Karpas-422 (cell line): ENCODE data around the gene CHRM1. TPM values are rescaled to one million over a fixed set of nuclear protein-coding genes. Genes with fewer than 3 reads are reported as not detected.

Source experiments
- DNase-seq: peaks from one replicate; pipeline ENCODE4 v3.0.0-alpha.2; 2015
- H2AFZ ChIP-seq: fragments of 200-600 bp; sonication (generic); 2 replicates; pipeline ENCODE4 v1.6.1; 2014; ENCODE audit warnings: antibody characterized with exemption, low read length, mixed read lengths
- H3K27ac ChIP-seq: fragments of 200-600 bp; sonication (generic); 2 replicates; pipeline ENCODE4 v1.5.1; 2014; ENCODE audit warnings: mild to moderate bottlenecking, low read length, moderate library complexity
- H3K27me3 ChIP-seq: fragments of 200-600 bp; sonication (generic); 2 replicates; pipeline ENCODE4 v1.6.1; 2014; ENCODE audit warnings: low read length, mixed read lengths
- H3K36me3 ChIP-seq: fragments of 200-600 bp; sonication (generic); 2 replicates; pipeline ENCODE4 v1.6.1; 2014; ENCODE audit warnings: low read length, mixed read lengths; ENCODE audit not compliant: insufficient read depth
- H3K4me1 ChIP-seq: fragments of 200-600 bp; sonication (generic); 2 replicates; pipeline ENCODE4 v1.6.1; 2014; ENCODE audit warnings: mild to moderate bottlenecking, low read length, mixed read lengths
- H3K4me2 ChIP-seq: fragments of 200-600 bp; sonication (generic); 2 replicates; pipeline ENCODE4 v1.6.1; 2014; ENCODE audit warnings: low read length, low read depth, mild to moderate bottlenecking; ENCODE audit not compliant: poor library complexity, severe bottlenecking
- H3K4me3 ChIP-seq: fragments of 200-600 bp; sonication (generic); 2 replicates; pipeline ENCODE4 v1.5.1; 2014; ENCODE audit warnings: mild to moderate bottlenecking, antibody characterized with exemption, low read length, mixed read lengths
- H3K79me2 ChIP-seq: fragments of 200-600 bp; sonication (generic); 2 replicates; pipeline ENCODE4 v1.6.1; 2014; ENCODE audit warnings: mild to moderate bottlenecking, low read length, mixed read lengths
- H3K9ac ChIP-seq: fragments of 200-600 bp; sonication (generic); 2 replicates; pipeline ENCODE4 v1.6.0; 2014; ENCODE audit warnings: low read length
- H3K9me2 ChIP-seq: fragments of 200-600 bp; sonication (generic), shearing (Covaris generic); replicated peaks from 2 replicates; pipeline ENCODE4 v1.6.0; 2014; ENCODE audit warnings: mild to moderate bottlenecking, low read length, moderate library complexity; ENCODE audit not compliant: insufficient read depth
- H3K9me3 ChIP-seq: fragments of 300-700, 200-600 bp; sonication (generic); 2 replicates; pipeline ENCODE4 v1.6.1; 2014; ENCODE audit warnings: low read length, mixed read lengths
- H4K20me1 ChIP-seq: fragments of 200-600 bp; sonication (generic); 2 replicates; pipeline ENCODE4 v1.6.1; 2014; ENCODE audit warnings: mild to moderate bottlenecking, antibody characterized with exemption, low read length, low read depth; ENCODE audit not compliant: insufficient read depth
- total RNA-seq: library from RNA; depleted of rRNA; stranded (reverse); fragments of >200 nt; shearing (Covaris generic); gene quantifications from 2 replicates; pipeline ENCODE4 v1.2.3, GENCODE V29; 2014; ENCODE audit warnings: low replicate concordance

CHRM1 gene
- total RNA-seq, 1 experiment from 2014 or later, result not detected

DNA sequence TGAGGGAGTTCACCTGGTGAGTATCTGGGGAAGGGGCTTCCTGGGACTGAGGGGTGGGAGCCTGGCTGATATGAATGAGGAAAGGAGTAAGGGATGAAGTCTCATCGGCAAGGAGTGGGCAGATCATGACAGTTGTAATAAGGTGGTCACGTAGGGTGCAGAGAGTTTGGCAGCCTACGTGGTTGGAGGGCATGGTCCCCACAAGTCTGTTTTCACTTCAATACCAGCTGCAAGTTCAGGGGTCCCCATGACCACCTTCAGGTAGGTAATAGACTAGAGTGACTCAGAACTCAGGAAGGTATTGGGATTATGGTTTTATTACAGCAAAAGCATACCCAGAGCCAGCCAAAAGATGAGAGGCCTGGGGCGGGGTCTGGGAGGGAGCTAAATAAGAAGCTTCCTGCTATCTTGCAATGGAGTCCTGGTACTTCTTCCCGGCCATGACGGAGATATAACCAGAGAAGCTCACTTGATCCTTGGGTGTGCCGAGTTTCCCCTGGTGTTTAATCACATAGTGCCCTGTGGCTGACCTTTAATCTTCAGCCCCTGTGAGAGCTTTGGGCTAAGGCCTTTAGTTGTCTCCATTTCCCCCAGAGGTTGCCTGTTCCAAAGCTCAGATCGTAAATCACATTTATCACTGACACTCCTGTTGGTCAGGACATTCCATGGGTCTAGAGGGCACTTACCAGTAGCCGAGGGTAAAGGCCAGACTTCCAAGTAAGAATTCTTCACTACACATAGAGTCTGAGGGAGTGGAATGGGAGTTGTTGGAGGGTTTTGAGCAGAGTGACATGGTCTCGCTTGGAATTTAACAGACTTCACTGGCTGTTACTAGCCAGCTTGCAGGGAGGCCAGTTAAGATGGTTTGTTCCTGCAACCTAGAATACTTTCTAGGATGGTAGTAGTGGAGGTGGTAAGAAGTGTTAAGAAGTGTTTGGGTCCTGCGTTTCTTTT lies 31.4 kb downstream of the CHRM1 start:
- Histone ChIP-seq H3K27me3 (no peaks in the 10 kb centered on the region), H4K20me1 (peaks cover 18% of the 10 kb centered on the region; the same call in 1 of the 2 replicates), H3K4me1 (no peaks in the 10 kb centered on the region), H3K4me3 (no peak overlapping the region), H3K79me2 (no peaks in the 10 kb centered on the region), H3K9me3 (no peaks in the 10 kb centered on the region), H3K4me2 (no peak overlapping the region), H3K9me2 (no peaks in the 10 kb centered on the region), H2AFZ (no peak overlapping the region), H3K9ac (no peak overlapping the region), H3K36me3 (peaks cover 26% of the 10 kb centered on the region), H3K27ac (no peak overlapping the region)
- DNase-seq, result peak; percentile 50

DNA sequence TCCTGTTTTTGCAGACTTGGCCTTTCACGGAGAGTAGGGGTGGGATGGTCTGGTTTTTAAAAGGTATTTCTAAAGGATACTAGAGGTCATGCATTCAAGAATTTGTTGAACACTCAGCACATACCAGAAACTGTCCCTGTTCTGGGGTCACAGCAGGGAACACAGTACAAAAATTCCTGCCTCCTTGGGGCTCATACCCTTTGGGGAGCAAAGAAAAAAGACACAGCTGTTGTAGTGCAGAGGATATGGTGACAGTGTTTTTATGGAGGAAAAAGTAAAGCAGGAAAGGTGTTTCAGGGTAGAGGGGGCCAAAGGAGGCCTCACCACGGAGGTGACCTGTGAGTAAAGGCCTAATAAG lies 32.1 kb downstream of the CHRM1 start:
- Histone ChIP-seq H3K27me3 (no peaks in the 10 kb centered on the region), H3K27ac (no peak overlapping the region), H3K4me1 (no peaks in the 10 kb centered on the region), H3K36me3 (peaks cover 30% of the 10 kb centered on the region), H4K20me1 (peaks cover 18% of the 10 kb centered on the region; the same call in 1 of the 2 replicates), H3K4me3 (no peak overlapping the region), H3K79me2 (no peaks in the 10 kb centered on the region), H3K4me2 (no peak overlapping the region), H3K9ac (no peak overlapping the region), H3K9me3 (no peaks in the 10 kb centered on the region), H3K9me2 (no peaks in the 10 kb centered on the region), H2AFZ (no peak overlapping the region)
- DNase-seq, result no peak

DNA sequence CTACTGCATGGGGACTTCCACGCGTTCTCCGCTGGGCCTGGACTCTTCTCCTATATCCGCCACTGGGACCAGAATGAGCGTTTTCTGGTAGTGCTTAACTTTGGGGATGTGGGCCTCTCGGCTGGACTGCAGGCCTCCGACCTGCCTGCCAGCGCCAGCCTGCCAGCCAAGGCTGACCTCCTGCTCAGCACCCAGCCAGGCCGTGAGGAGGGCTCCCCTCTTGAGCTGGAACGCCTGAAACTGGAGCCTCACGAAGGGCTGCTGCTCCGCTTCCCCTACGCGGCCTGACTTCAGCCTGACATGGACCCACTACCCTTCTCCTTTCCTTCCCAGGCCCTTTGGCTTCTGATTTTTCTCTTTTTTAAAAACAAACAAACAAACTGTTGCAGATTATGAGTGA lies 32.8 kb downstream of the CHRM1 start:
- no peaks in the 10 kb centered on the region for H3K9me2 ChIP-seq
- H3K9ac ChIP-seq, result no peak overlapping the region
- H3K27me3 ChIP-seq, result no peaks in the 10 kb centered on the region
- peaks cover 37% of the 10 kb centered on the region for H3K36me3 ChIP-seq
- H3K9me3 ChIP-seq, result no peaks in the 10 kb centered on the region
- H4K20me1 ChIP-seq, result peaks cover 18% of the 10 kb centered on the region; the same call in 1 of the 2 replicates
- H3K79me2 ChIP-seq, result 0 out of 2 replicates have a peak, but pooled peaks cover under 1% of the 10 kb centered on the region
- H3K4me2 ChIP-seq, result no peak overlapping the region
- no peak overlapping the region for H2AFZ ChIP-seq
- no peaks in the 10 kb centered on the region for H3K4me1 ChIP-seq
- no peak overlapping the region for H3K4me3 ChIP-seq
- no peak for DNase-seq
- no peak overlapping the region for H3K27ac ChIP-seq

DNA sequence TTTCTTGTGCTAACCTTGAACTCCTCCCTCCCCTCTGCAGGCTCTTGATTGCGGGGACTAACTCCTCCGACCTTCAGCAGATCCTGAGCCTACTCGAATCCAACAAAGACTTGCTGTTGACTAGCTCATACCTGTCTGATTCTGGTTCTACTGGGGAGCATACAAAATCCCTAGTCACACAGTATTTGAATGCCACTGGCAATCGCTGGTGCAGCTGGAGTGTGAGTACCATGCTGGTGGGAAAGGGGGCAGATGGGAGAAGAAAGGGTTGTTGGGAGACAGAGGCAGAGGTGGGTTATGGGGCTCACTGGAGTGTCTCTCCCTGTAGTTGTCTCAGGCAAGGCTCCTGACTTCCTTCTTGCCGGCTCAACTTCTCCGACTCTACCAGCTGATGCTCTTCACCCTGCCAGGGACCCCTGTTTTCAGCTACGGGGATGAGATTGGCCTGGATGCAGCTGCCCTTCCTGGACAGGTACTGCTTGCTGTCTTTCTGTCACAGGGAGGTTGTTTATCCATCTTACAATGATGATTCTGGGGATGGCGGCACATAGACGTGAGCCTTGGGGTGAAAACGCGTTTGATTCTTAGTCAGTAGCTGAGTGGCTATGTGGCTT lies 35.9 kb downstream of the CHRM1 start:
- Histone ChIP-seq H3K9ac (no peak overlapping the region), H4K20me1 (peaks cover 18% of the 10 kb centered on the region; the same call in 1 of the 2 replicates), H3K79me2 (peaks cover 19% of the 10 kb centered on the region), H3K9me3 (no peaks in the 10 kb centered on the region), H3K4me2 (no peak overlapping the region), H3K27ac (no peak overlapping the region), H3K27me3 (no peaks in the 10 kb centered on the region), H3K36me3 (peaks cover 55% of the 10 kb centered on the region), H3K9me2 (no peaks in the 10 kb centered on the region), H3K4me1 (peaks cover 20% of the 10 kb centered on the region), H3K4me3 (no peak overlapping the region), H2AFZ (no peak overlapping the region)
- no peak for DNase-seq

DNA sequence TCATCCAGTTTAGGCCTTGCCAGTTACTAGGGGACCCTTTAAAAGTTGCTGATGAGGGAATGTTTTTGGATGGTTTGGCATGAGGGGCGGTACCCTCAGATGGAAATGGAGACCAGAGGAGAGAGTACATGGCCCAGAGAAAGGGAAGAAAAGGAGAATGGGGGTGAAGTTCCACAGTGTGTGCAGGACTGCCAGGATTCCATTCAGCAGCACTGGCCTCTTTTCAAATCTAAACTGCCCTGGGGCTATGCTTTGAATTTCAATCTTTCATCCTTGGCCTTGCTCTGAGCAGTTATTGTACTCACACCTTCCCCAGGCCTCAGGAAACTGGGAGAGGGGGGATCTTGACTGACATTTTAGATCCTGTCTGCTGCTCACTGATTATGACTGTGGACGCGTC lies 37.5 kb downstream of the CHRM1 start:
- Histone ChIP-seq H3K36me3 (peaks cover 55% of the 10 kb centered on the region), H2AFZ (no peak overlapping the region), H3K79me2 (peaks cover 19% of the 10 kb centered on the region), H3K4me2 (no peak overlapping the region), H4K20me1 (peaks cover 18% of the 10 kb centered on the region; the same call in 1 of the 2 replicates), H3K27ac (no peak overlapping the region), H3K9me3 (no peaks in the 10 kb centered on the region), H3K9me2 (no peaks in the 10 kb centered on the region), H3K9ac (no peak overlapping the region), H3K27me3 (no peaks in the 10 kb centered on the region), H3K4me3 (no peak overlapping the region), H3K4me1 (peaks cover 31% of the 10 kb centered on the region)
- no peak for DNase-seq

DNA sequence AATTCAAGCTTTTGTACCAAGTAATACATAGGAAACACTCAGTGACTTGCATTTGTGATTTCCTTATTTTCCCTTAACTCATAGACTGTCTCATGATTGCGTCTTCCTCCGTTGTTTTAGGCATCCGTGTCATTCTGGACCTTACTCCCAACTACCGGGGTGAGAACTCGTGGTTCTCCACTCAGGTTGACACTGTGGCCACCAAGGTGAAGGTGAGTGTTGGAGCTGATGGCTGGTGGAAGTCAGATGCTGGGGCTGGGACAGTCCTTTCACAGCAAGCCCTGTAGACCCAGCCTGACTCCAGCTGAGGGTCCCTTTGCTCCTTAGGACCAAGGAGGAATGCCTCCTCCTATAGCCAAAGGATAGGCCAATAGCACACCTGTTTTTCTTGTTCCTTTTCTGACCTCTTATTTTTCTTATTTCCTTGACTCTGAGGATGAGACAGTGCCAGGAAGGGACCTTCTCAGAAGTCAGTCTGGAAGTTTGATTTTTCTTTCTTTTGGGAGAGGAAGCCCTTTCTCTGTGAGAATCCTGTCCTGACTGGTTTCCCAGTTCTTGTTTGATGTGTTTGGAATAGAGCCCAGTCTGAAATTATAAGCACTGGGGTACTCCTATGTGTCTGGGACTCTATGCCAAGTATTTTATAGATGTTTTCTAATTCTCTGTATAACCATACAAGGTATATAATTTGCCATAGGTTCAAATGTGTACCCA lies 38.2 kb downstream of the CHRM1 start:
- Histone ChIP-seq H3K4me3 (no peak overlapping the region), H3K27ac (no peak overlapping the region; the same call in 1 of the 2 replicates), H3K9ac (peak overlapping the region; percentile 89; the same call in 1 of the 2 replicates), H4K20me1 (peaks cover 15% of the 10 kb centered on the region; the same call in 1 of the 2 replicates), H3K4me2 (peak overlapping the region; percentile 2), H3K9me2 (no peaks in the 10 kb centered on the region), H3K9me3 (no peaks in the 10 kb centered on the region), H3K4me1 (peaks cover 31% of the 10 kb centered on the region), H3K36me3 (peaks cover 51% of the 10 kb centered on the region), H2AFZ (no peak overlapping the region), H3K27me3 (no peaks in the 10 kb centered on the region), H3K79me2 (peaks cover 21% of the 10 kb centered on the region)
- DNase-seq, result peak; percentile 36

DNA sequence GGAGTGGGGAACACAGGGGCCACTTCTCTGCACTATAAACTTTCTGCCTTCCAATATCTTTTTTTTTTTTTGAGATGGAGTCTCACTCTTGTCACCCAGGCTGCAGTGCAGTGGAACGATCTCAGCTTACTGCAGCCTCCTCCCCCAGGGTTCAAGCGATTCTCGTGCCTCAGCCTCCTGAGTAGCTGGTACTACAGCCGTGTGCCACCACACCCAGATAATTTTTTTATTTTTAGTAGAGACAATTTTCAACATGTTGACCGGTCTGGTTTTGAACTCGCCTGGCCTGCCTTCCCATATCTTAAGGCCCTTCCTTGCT lies 38.8 kb downstream of the CHRM1 start:
- H3K36me3 ChIP-seq, result peaks cover 48% of the 10 kb centered on the region
- H3K9ac ChIP-seq, result peak overlapping the region; percentile 89; the same call in 1 of the 2 replicates
- H3K27ac ChIP-seq, result peak overlapping the region; percentile 89
- no peaks in the 10 kb centered on the region for H3K9me3 ChIP-seq
- no peaks in the 10 kb centered on the region for H3K27me3 ChIP-seq
- no peaks in the 10 kb centered on the region for H3K9me2 ChIP-seq
- H2AFZ ChIP-seq, result no peak overlapping the region
- H3K4me2 ChIP-seq, result peak overlapping the region; percentile 96
- peaks cover 15% of the 10 kb centered on the region; the same call in 1 of the 2 replicates for H4K20me1 ChIP-seq
- H3K4me3 ChIP-seq, result peak overlapping the region; percentile 73; the same call in 1 of the 2 replicates
- peaks cover 31% of the 10 kb centered on the region for H3K4me1 ChIP-seq
- DNase-seq, result no peak
- peaks cover 26% of the 10 kb centered on the region for H3K79me2 ChIP-seq
